GM12878 (cell line): ENCODE measurements around the gene FLT4. TPM values are rescaled to one million over a fixed set of nuclear protein-coding genes. Genes with fewer than 3 reads are reported as not detected.

Source experiments
- ATAC-seq: fragments of 200-7000 bp; cut with Tn5 transposase; 3 replicates; pipeline ENCODE4 v1.9.1; 2020; ENCODE audit warnings: mild to moderate bottlenecking, moderate library complexity
- BruUV-seq: library from RNA; stranded (reverse); fragments of 400-500 nt; replicated peaks from 2 replicates; lab custom pipeline; 2021; lab: Mats Ljungman, UMichigan
- CTCF ChIA-PET: fragments of 300-600 bp; sonication (Branson Sonifier 250); formaldehyde crosslinking; extraction: SDS; loops from one replicate; lab custom pipeline; 2021; ENCODE audit warnings: inconsistent platforms; lab: Yijun Ruan, JAX
- POLR2A ChIA-PET: fragments of 350-600 bp; formaldehyde crosslinking; extraction: SDS; loops from one replicate; lab custom pipeline; 2021; ENCODE audit warnings: inconsistent platforms; lab: Charles Lee
- RAD21 ChIA-PET: fragments of 300-600 bp; sonication (Branson Sonifier 250); formaldehyde crosslinking; loops from one replicate; lab custom pipeline; 2023; ENCODE audit warnings: antibody characterized with exemption; ENCODE audit not compliant: unreplicated experiment; lab: Charles Lee
- SMC1A ChIA-PET: fragments of 300-600 bp; sonication (Branson Sonifier 250); formaldehyde crosslinking; loops from one replicate; lab custom pipeline; 2023; ENCODE audit not compliant: unreplicated experiment, uncharacterized antibody; lab: Charles Lee
- DNase-seq: peaks from one replicate; pipeline ENCODE4 v3.0.0-alpha.2; 2011; ENCODE audit warnings: low read depth, low spot score
- FAIRE-seq: peaks from 3 replicates; lab custom pipeline; 2011; peaks lifted over from hg19 to GRCh38; lab: Jason Lieb, UNC
- H2AFZ ChIP-seq: 2 replicates; pipeline ENCODE4 v1.6.0; 2011; ENCODE audit warnings: low read depth, low read length, control low read depth; ENCODE audit not compliant: control insufficient read depth
- H3K27ac ChIP-seq: 2 replicates; pipeline ENCODE4 v1.5.1; 2011; ENCODE audit warnings: control low read depth; ENCODE audit not compliant: control insufficient read depth, insufficient read depth
- H3K27me3 ChIP-seq, 2 experiments: replicated peaks in 1 of 2; 2 replicates each; pipeline versions ENCODE4 v1.6.0 to v1.6.1; 2011; ENCODE audit warnings: low read length in 1 of 2; ENCODE audit not compliant: control insufficient read depth in 2 of 2, insufficient read depth in 2 of 2
- H3K36me3 ChIP-seq, 2 experiments: 2 replicates each; pipeline ENCODE4 v1.5.1; 2011; ENCODE audit warnings: low read length in 1 of 2; ENCODE audit not compliant: control insufficient read depth in 2 of 2, insufficient read depth in 2 of 2
- H3K4me1 ChIP-seq: 2 replicates; pipeline ENCODE4 v1.6.1; 2011; ENCODE audit warnings: mild to moderate bottlenecking, low read length, moderate library complexity, mixed read lengths; ENCODE audit not compliant: control insufficient read depth, insufficient read depth
- H3K4me2 ChIP-seq: 2 replicates; pipeline ENCODE4 v1.6.0; 2011; ENCODE audit warnings: control low read depth; ENCODE audit not compliant: control insufficient read depth, insufficient read depth
- H3K4me3 ChIP-seq: fragments of 200-600 bp; sonication (generic); 2 replicates; pipeline ENCODE4 v1.5.1; 2016
- H3K79me2 ChIP-seq: 2 replicates; pipeline ENCODE4 v1.6.0; 2011; ENCODE audit warnings: low read length; ENCODE audit not compliant: control insufficient read depth, insufficient read depth
- H3K9ac ChIP-seq: 2 replicates; pipeline ENCODE4 v1.8.0; 2011; ENCODE audit warnings: low read length, control low read depth, mixed read lengths; ENCODE audit not compliant: control insufficient read depth, insufficient read depth
- H3K9me3 ChIP-seq: replicated peaks from 3 replicates; pipeline ENCODE4 v1.5.1; 2011; ENCODE audit warnings: mild to moderate bottlenecking, low read length; ENCODE audit not compliant: control insufficient read depth, insufficient read depth
- H4K20me1 ChIP-seq: 2 replicates; pipeline ENCODE4 v1.6.0; 2011; ENCODE audit not compliant: control insufficient read depth, insufficient read depth
- BRCA1 ChIP-seq: IDR thresholded peaks from 2 replicates; pipeline ENCODE4 v1.6.1; 2011; ENCODE audit warnings: low read depth, low read length, improper control_type of control experiment
- FOS ChIP-seq: IDR thresholded peaks from 3 replicates; pipeline ENCODE4 v1.6.1; 2011; ENCODE audit warnings: borderline replicate concordance; ENCODE audit not compliant: insufficient read length; ENCODE audit errors: extremely low read depth
- POLR2A ChIP-seq: IDR thresholded peaks from 2 replicates; pipeline ENCODE4 v1.6.1; 2011; ENCODE audit warnings: low read depth, mild to moderate bottlenecking, low read length
- RBBP5 ChIP-seq: fragments of 200-600 bp; sonication (generic); conservative IDR thresholded peaks from 2 replicates; pipeline ENCODE4 v1.6.1; 2016
- TARDBP ChIP-seq: IDR thresholded peaks from 2 replicates; pipeline ENCODE4 v1.6.1; 2016; ENCODE audit warnings: borderline replicate concordance
- whole genome bisulfite sequencing: methylation state at CpG from one replicate; pipeline ENCODE4 v1.1.6; 2016; ENCODE audit warnings: low lambda C conversion rate; ENCODE audit not compliant: insufficient replicate concordance, insufficient coverage; ENCODE audit errors: missing lambda C conversion rate; 5-methylcytosine and 5-hydroxymethylcytosine counted together
- in situ Hi-C: fragments of 300-500 bp; cut with MboI; formaldehyde crosslinking; loops from 9 replicates; pipeline ENCODE4 v1.14.3; 2018; ENCODE audit warnings: mixed read lengths
- intact Hi-C: fragments of 100-400 bp; cut with micrococcal nuclease; formaldehyde crosslinking; loops from one replicate; pipeline ENCODE4 v1.14.2; 2022; ENCODE audit not compliant: unreplicated experiment
- polyA plus RNA-seq, 11 experiments: library from polyadenylated mRNA; depleted of rRNA in 4 of 11; unstranded in 6 of 11; stranded (reverse) in 5 of 11; fragments of >200 nt; fragmentation: Nextera tagmentation in 4 of 11; fragmentation: Illumina TruSeq in 1 of 11; extraction: Ambion mirVana in 4 of 11; extraction: Trizol in 1 of 11; gene quantifications; 1 replicate in 1 of 11; 2 replicates in 10 of 11; pipeline versions ENCODE4 v1.2.1 to v1.2.3, GENCODE V29; 2011 to 2016; ENCODE audit warnings: inconsistent platforms in 2 of 11, missing spikeins in 2 of 11, low read depth in 1 of 11
- total RNA-seq, 4 experiments: library from RNA; depleted of rRNA in 3 of 4; stranded (reverse); fragments of >200 nt in 3 of 4; fragmentation: Illumina TruSeq in 1 of 4; extraction: Trizol in 1 of 4; gene quantifications; 2 replicates each; pipeline versions ENCODE4 v1.2.1 to v1.2.3, GENCODE V29; 2013 to 2021
- TF ChIP-seq, protein P1 (sequence below): IDR thresholded peaks from 2 replicates; pipeline ENCODE4 v1.6.1; 2012; ENCODE audit warnings: low read depth, low read length, improper control_type of control experiment
- TF ChIP-seq, protein P2 (sequence below): fragments of 450-650 bp; formaldehyde crosslinking; IDR thresholded peaks from 2 replicates; pipeline ENCODE4 v1.4.0; 2022; ENCODE audit warnings: mild to moderate bottlenecking, moderate library complexity
- TF ChIP-seq, protein P3 (sequence below): fragments of 450-650 bp; formaldehyde crosslinking; IDR thresholded peaks from 2 replicates; pipeline ENCODE4 v1.5.0; 2022; ENCODE audit warnings: mild to moderate bottlenecking, missing genetic modification characterization

FLT4 gene
- total and polyA plus RNA-seq, 10 of the 15 experiments (the other 5 are each of a cell fraction or from before 2014, with no cell fraction given), result 0.18 TPM; not detected in 9

DNA sequence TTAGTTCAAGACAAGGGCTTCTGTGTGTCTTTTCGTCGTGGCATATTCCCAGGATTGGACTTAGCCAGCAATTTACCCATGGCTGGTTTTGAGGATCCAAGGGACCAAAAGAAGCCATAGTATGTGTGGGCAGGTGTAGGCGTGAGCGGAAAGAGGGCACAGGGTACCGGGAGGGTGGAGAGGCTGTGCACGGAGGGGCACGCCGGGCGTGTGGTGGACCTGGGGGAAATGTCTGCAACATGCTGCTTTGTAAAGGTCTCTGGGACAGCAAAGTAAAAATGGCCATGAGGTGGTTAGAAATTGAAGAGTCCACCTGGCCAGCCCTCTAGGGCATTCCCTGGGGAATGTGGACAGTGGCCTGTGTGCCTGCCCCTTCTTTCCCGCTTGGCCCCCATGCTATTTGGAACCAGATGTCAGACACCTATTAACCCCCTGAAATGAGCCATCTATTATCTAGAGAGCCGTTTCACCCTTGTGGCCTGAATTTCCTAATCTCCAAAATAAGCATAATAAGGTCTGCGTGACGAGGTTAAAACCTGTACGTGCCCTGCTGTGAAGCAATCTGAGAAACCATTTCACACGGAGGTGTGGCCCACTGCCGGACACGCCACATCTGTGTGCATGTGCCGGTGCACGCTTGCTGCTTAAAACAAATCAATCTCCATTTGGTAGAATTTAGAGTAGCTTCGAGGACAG is 5.1 kb downstream of the FLT4 start:
- intact Hi-C loops, result no loop called here
- SMC1A ChIA-PET, result no interaction called here
- no peak for TF ChIP-seq POLR2A
- no peak for TF ChIP-seq FOS
- TF ChIP-seq, protein P1, sequence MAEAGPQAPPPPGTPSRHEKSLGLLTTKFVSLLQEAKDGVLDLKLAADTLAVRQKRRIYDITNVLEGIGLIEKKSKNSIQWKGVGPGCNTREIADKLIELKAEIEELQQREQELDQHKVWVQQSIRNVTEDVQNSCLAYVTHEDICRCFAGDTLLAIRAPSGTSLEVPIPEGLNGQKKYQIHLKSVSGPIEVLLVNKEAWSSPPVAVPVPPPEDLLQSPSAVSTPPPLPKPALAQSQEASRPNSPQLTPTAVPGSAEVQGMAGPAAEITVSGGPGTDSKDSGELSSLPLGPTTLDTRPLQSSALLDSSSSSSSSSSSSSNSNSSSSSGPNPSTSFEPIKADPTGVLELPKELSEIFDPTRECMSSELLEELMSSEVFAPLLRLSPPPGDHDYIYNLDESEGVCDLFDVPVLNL, result no peak
- TF ChIP-seq, all 136 proteins: peak for 0
- H3K79me2 ChIP-seq, result no peaks in the 10 kb centered on the region
- no peak overlapping the region for H3K4me3 ChIP-seq
- ATAC-seq, result no peak
- H3K4me1 ChIP-seq, result no peaks in the 10 kb centered on the region
- no peaks in the 10 kb centered on the region for H4K20me1 ChIP-seq
- WGBS, result 56% methylated on average over 20 of the region's 20 CpGs
- CTCF ChIA-PET, result no interaction called here
- no peak overlapping the region for H3K9ac ChIP-seq
- no peak overlapping the region for H3K4me2 ChIP-seq
- POLR2A ChIA-PET, result no interaction called here
- H3K27ac ChIP-seq, result no peak overlapping the region
- BruUV-seq, result no TSS peak
- RAD21 ChIA-PET, result no interaction called here
- no peaks in the 10 kb centered on the region for H3K9me3 ChIP-seq
- in situ Hi-C loops, result no loop called here
- no peak overlapping the region for H2AFZ ChIP-seq
- no peak for DNase-seq
- H3K27me3 ChIP-seq, result peaks cover 3 to 4% of the 10 kb centered on the region in 2 experiments; a peak in 2 of 4 replicates
- no peaks in the 10 kb centered on the region for H3K36me3 ChIP-seq
- FAIRE-seq, result no peak

DNA sequence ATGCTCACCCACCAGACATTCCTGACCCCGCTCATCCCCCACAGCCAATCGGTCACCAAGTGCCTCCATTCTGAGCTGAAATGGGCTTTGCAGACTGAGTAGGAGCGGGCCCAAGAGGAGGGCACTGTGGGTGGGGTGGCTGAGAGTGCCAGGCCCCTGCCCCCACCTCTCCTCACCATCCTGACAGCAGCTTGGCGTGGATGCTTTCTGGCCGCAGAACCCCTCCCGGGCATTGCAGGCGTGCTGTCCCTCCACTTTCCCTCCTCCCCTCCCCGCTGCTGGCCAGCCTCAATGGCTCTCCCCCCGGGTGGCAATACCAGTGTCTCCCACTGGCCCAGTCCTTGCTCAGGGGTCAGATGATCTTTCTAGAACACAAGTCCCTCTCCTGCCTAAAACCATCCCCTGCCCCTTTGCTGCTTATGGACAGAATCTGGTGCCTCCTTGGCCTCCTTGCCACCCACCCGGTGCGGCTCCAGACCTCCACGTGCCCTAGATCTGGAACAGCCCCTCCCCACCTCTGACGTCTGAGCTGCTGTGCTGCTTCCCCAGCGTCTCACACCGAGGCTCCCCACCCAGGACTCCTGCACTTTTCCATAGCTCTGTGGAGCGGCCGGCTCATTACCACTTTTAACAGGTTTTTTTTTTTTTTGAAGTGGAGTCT is 6.1 kb downstream of the FLT4 start:
- Histone ChIP-seq H3K9me3 (no peaks in the 10 kb centered on the region), H3K4me1 (no peaks in the 10 kb centered on the region), H3K79me2 (no peaks in the 10 kb centered on the region), H2AFZ (no peak overlapping the region), H3K27me3 (peaks cover 0 to 4% of the 10 kb centered on the region in 2 experiments; a peak in 2 of 4 replicates), H3K4me2 (no peak overlapping the region), H3K4me3 (no peak overlapping the region), H3K36me3 (no peaks in the 10 kb centered on the region), H4K20me1 (no peaks in the 10 kb centered on the region), H3K9ac (no peak overlapping the region), H3K27ac (no peak overlapping the region)
- in situ Hi-C loops, result no loop called here
- TF ChIP-seq BRCA1 (no peak), TARDBP (no peak), RBBP5 (no peak)
- TF ChIP-seq, protein P2, sequence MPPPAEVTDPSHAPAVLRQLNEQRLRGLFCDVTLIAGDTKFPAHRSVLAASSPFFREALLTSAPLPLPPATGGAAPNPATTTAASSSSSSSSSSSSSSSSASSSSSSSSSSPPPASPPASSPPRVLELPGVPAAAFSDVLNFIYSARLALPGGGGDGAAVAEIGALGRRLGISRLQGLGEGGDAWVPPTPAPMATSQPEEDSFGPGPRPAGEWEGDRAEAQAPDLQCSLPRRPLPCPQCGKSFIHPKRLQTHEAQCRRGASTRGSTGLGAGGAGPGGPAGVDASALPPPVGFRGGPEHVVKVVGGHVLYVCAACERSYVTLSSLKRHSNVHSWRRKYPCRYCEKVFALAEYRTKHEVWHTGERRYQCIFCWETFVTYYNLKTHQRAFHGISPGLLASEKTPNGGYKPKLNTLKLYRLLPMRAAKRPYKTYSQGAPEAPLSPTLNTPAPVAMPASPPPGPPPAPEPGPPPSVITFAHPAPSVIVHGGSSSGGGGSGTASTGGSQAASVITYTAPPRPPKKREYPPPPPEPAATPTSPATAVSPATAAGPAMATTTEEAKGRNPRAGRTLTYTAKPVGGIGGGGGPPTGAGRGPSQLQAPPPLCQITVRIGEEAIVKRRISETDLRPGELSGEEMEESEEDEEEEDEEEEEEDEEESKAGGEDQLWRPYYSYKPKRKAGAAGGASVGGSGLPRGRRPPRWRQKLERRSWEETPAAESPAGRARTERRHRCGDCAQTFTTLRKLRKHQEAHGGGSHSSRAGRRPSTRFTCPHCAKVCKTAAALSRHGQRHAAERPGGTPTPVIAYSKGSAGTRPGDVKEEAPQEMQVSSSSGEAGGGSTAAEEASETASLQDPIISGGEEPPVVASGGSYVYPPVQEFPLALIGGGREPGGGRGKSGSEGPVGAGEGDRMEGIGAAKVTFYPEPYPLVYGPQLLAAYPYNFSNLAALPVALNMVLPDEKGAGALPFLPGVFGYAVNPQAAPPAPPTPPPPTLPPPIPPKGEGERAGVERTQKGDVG (CRISPR knock-in tag), result no peak
- TF ChIP-seq, protein P3, sequence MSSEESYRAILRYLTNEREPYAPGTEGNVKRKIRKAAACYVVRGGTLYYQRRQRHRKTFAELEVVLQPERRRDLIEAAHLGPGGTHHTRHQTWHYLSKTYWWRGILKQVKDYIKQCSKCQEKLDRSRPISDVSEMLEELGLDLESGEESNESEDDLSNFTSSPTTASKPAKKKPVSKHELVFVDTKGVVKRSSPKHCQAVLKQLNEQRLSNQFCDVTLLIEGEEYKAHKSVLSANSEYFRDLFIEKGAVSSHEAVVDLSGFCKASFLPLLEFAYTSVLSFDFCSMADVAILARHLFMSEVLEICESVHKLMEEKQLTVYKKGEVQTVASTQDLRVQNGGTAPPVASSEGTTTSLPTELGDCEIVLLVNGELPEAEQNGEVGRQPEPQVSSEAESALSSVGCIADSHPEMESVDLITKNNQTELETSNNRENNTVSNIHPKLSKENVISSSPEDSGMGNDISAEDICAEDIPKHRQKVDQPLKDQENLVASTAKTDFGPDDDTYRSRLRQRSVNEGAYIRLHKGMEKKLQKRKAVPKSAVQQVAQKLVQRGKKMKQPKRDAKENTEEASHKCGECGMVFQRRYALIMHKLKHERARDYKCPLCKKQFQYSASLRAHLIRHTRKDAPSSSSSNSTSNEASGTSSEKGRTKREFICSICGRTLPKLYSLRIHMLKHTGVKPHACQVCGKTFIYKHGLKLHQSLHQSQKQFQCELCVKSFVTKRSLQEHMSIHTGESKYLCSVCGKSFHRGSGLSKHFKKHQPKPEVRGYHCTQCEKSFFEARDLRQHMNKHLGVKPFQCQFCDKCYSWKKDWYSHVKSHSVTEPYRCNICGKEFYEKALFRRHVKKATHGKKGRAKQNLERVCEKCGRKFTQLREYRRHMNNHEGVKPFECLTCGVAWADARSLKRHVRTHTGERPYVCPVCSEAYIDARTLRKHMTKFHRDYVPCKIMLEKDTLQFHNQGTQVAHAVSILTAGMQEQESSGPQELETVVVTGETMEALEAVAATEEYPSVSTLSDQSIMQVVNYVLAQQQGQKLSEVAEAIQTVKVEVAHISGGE (CRISPR knock-in tag), result no peak
- no TSS peak for BruUV-seq
- CTCF ChIA-PET, result no interaction called here
- DNase-seq, result no peak
- ATAC-seq, result no peak
- intact Hi-C loops, result no loop called here
- RAD21 ChIA-PET, result no interaction called here
- SMC1A ChIA-PET, result no interaction called here
- WGBS, result 35% methylated on average over 17 of the region's 17 CpGs
- FAIRE-seq, result no peak
- POLR2A ChIA-PET, result no interaction called here
